ENCODE results near the gene FTO. TPM values are rescaled to one million over a fixed set of nuclear protein-coding genes. Genes with fewer than 3 reads are reported as not detected.

The FTO gene
- polyA plus RNA-seq, 1 experiment, result 135 TPM

DNA sequence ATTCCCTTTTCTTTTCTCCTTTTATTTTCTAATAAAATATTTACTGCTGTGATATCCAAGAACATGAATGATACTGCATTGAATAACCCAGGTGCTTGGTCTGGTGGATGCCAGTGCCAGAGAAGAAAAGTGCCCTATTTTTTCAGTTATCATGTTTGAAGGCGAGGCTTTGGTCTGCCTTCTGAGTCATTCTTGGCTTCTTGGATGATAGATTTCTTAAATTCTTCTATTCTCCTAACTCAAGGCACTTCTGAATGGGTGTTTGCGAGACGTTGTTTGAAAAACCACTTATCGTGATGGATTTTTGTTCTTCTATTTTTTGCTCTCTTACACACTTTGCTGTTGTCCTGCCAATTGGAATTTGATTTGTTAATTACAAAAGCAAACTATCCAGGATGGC is 66.7 kb downstream of the FTO start:
- no peaks in the 10 kb centered on the region for H3K9me3 ChIP-seq (ENCODE audit: control insufficient read depth, insufficient read depth, low read length)
- CTCF ChIA-PET, result interaction anchor here (2.0 to 3.3 kb wide), 2 partner anchors 27 to 221 kb away, joined by 5 to 13 read pairs; no protein-coding TSS in a partner anchor
- DNase-seq (ENCODE audit: low read depth, low spot score), result no peak
- TF ChIP-seq, protein P1, sequence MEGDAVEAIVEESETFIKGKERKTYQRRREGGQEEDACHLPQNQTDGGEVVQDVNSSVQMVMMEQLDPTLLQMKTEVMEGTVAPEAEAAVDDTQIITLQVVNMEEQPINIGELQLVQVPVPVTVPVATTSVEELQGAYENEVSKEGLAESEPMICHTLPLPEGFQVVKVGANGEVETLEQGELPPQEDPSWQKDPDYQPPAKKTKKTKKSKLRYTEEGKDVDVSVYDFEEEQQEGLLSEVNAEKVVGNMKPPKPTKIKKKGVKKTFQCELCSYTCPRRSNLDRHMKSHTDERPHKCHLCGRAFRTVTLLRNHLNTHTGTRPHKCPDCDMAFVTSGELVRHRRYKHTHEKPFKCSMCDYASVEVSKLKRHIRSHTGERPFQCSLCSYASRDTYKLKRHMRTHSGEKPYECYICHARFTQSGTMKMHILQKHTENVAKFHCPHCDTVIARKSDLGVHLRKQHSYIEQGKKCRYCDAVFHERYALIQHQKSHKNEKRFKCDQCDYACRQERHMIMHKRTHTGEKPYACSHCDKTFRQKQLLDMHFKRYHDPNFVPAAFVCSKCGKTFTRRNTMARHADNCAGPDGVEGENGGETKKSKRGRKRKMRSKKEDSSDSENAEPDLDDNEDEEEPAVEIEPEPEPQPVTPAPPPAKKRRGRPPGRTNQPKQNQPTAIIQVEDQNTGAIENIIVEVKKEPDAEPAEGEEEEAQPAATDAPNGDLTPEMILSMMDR (IDR thresholded peaks at IDR 0.05; ENCODE audit: low read depth, low read length), result no peak
- POLR2A ChIA-PET, result no interaction called here
- no peaks in the 10 kb centered on the region for H3K27me3 ChIP-seq (ENCODE audit: control insufficient read depth, insufficient read depth, low read length)
- H3K27ac ChIP-seq (ENCODE audit: low read depth, low read length), result no peak overlapping the region
- no peak overlapping the region for H3K4me3 ChIP-seq (ENCODE audit: low read depth, low read length)

DNA sequence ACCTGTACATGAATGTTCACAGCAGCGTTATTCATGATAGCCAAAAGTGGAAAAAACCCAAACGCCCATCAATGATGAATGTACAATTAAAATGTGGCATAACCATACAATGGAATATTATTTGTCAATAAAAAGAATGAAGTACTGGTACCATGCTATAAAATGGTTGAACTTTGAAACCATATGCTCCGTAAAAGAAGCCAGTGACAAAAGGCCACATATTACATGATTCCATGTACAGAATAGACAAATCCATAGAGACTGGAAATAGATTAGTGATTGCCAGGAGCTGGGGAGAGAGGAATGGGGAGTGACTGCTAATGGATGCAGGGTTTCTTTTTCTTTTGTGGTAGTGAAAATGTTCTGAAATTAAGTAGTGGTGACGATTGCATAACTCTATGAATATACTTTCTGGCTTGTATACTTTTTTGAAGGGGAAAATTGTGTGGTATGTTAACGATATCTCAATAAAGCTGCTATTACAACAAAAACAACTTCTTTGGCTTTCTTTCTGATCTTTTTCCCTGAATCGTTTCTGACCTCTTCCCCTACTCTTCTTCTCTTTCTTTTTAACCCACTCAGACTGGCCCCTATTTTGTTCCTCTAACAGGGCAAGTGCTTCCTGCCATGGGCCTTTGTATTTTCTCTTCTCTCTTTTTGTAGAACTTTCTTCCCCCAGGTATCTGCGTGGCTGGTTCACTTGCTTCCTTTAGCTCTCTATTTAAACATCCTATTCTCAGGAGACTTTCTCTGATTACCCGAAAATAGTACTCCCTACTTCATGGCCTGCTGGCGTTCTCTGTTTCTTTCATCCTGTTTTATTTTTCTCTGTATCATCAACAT is 67.9 kb downstream of the FTO start:
- Histone ChIP-seq H3K4me3 (ENCODE audit: low read depth, low read length) (no peak overlapping the region), H3K9me3 (ENCODE audit: control insufficient read depth, insufficient read depth, low read length) (no peaks in the 10 kb centered on the region), H3K27me3 (ENCODE audit: control insufficient read depth, insufficient read depth, low read length) (no peaks in the 10 kb centered on the region), H3K27ac (ENCODE audit: low read depth, low read length) (no peak overlapping the region)
- DNase-seq (ENCODE audit: low read depth, low spot score), result no peak
- ChIA-PET CTCF (interaction anchor here (1.0 to 2.1 kb wide), 5 partner anchors 18 to 222 kb away, joined by 3 to 9 read pairs (median 4); no protein-coding TSS in a partner anchor), POLR2A (no interaction called here)
- TF ChIP-seq, protein P1 (IDR thresholded peaks at IDR 0.05; ENCODE audit: low read depth, low read length), result no peak

DNA sequence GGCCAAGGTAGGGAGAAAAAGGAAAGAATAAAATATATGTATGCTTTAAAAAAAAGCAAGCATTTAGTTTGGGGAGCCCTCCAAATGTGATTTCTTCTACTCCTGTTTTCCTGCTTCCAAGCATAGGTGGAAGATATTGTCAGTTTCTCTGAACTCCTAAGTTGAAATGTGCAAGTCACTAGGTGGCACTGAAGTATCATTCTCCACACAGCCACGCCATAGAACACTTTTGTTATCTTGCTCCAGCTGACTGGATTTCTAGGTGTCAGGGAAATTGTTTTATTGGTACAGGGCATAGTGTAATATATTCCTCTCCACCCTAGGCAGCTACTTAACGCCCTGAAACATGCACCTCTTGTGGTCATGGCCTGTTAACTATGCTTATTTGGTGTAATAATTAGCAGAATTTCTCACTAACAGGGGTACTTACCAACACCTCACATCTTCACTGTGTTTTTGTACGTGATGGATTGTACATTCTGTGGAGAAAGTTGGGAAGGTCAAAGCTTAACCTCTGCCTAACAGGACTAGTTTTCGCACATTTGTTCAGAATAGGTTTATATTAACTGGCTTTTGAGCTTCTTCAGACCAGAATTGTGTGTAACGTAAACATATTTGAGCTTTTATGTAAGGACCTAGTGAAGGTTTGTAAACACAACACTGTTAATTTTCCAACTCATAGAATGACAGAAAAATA is 69.3 kb downstream of the FTO start:
- POLR2A ChIA-PET, result interaction anchor here (0.8 kb wide), 1 partner anchor 1218 kb away, joined by 3 read pairs; no protein-coding TSS in a partner anchor
- DNase-seq (ENCODE audit: low read depth, low spot score), result peak; percentile 33
- TF ChIP-seq, protein P1 (IDR thresholded peaks at IDR 0.05; ENCODE audit: low read depth, low read length), result peak; percentile 78
- H3K4me3 ChIP-seq (ENCODE audit: low read depth, low read length), result no peak overlapping the region
- H3K9me3 ChIP-seq (ENCODE audit: control insufficient read depth, insufficient read depth, low read length), result no peaks in the 10 kb centered on the region
- H3K27ac ChIP-seq (ENCODE audit: low read depth, low read length), result no peak overlapping the region
- no peaks in the 10 kb centered on the region for H3K27me3 ChIP-seq (ENCODE audit: control insufficient read depth, insufficient read depth, low read length)
- CTCF ChIA-PET, result interaction anchor here (0.6 to 2.3 kb wide), 26 partner anchors 9 to 1691 kb away, joined by 3 to 9 read pairs (median 4); partner anchors contain the start of genes FTO and RPGRIP1L

DNA sequence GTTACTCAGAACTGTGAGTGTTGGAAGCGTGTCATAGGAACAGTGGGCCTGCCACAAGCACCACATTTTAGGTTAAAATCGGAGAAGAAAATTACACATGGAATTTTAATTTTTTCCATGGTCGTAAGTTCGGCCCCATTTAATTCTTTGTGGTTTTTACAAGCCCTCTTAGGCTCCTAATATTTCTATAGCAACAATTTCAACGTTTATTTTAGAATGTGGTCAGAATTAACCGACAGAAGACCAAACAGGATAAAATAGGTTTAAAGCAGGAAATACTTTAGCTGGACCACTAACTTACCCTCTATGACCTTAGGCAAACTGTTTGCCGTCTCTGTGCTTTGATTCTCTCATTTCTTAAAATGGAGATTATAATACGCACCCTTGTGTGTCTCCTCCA is 69.9 kb downstream of the FTO start:
- ChIA-PET POLR2A (no interaction called here), CTCF (interaction anchor here (0.6 to 2.3 kb wide), 21 partner anchors 8 to 1691 kb away, joined by 3 to 9 read pairs (median 4); partner anchors contain the start of genes FTO and RPGRIP1L)
- TF ChIP-seq, protein P1 (IDR thresholded peaks at IDR 0.05; ENCODE audit: low read depth, low read length), result no peak
- Histone ChIP-seq H3K4me3 (ENCODE audit: low read depth, low read length) (no peak overlapping the region), H3K9me3 (ENCODE audit: control insufficient read depth, insufficient read depth, low read length) (no peaks in the 10 kb centered on the region), H3K27me3 (ENCODE audit: control insufficient read depth, insufficient read depth, low read length) (no peaks in the 10 kb centered on the region), H3K27ac (ENCODE audit: low read depth, low read length) (no peak overlapping the region)
- no peak for DNase-seq (ENCODE audit: low read depth, low spot score)

Measured in AG04450 (cell line).